Measurements from ENCODE around the gene PRIM2.
"Not testable (repeated sequence)": the region's sequence is repeated elsewhere in the genome, so short reads cannot be mapped to it uniquely, and the experiment has no call there.

Gene PRIM2

DNA sequence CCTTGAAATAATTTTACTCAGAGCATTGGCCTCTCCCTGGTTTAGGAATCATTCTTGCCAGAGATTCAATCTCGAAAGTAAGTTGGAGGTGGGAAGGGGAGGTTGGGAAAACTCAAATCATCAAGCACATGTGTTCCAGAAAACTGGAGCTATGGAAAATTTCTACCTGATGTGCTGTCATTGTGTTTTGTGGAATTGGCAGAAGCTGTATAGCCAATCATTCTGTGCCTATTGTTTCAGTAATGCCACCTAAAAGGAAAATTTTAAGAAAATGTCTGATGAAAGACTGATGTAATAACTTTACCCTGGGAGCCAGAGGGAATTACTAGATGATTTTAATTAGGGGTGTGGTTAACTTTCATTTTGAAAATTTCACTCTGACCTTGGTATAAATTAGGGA lies 187.8 kb downstream of the PRIM2 start:
- DNase-seq (ENCODE audit: low spot score): not testable (repeated sequence)

DNA sequence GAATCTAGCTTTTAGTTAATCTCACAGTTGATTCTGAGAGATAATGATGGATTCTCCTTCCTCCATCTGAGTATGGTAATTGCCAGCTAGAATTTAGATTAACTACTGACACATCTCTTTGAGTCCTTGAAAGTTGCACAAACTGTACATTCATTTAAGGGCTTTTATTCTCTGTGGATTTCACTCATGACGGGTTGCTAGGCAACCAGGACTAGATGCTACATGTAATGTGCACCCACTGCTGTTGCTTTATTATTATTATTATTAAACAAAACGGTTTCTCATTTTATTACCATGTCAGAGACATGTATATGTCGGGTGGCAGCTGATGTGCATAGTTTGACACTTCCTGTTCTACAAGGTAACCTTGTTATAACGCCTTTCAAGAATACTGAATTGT lies 193.0 kb downstream of the PRIM2 start:
- DNase-seq (ENCODE audit: low spot score): not testable (repeated sequence)

DNA sequence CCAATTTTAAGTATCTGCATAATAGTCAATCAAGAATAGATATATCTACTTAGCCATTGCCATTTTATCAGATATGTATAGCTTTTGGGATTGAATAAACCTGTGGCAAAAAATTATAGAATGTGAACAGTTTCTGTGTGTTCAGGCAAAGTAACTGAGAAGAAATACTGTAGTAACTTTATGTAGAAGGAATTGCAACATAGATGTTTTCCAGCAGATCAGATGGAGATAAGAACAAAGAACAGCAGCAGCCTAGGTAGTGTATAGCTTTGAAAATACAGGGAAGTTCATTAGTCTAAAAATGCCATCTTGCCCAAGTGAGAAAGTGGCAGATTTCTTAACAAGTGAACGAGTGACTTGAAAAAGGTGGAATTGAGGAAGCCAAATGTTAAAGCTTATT lies 197.7 kb downstream of the PRIM2 start:
- not testable (repeated sequence) for DNase-seq (ENCODE audit: low spot score)

DNA sequence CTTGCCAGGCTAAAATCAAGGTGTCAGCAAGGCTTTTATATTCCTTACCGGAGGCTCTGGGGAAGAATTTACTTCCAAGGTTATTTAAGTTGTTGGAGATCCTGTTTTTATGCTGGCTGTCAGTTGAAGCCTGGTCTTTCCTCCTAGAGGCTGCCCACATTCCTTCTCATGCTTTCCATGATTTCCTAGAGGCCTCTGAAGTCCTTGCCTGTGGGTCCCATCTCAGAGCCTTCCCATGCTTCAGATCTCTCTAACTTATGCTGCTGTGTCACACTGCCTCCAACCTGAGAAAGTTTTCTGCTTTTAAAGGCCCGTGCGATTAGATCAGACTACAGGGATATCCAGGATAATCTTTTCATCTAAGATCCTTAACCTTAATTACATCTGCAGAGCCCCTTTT lies 198.4 kb downstream of the PRIM2 start:
- not testable (repeated sequence) for DNase-seq (ENCODE audit: low spot score)

DNA sequence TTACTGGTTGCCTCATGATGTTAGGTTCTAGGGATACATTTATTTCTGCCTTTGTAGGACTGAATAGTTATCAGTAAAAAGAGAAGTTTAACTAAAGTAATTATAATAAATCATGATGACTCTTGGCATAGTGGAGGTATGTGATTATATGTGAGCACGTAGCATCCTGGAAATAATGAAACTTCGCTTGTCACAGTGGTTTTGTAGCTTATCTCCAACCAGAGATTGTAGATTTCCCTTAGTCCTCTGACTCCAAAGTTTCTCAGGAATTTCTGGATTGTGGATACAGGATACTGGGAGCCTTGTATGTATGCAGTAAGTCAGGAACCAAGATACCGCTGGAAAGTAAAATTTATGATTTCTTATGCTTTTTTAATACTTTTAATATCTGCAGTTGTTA lies 199.3 kb downstream of the PRIM2 start:
- not testable (repeated sequence) for DNase-seq (ENCODE audit: low spot score)

DNA sequence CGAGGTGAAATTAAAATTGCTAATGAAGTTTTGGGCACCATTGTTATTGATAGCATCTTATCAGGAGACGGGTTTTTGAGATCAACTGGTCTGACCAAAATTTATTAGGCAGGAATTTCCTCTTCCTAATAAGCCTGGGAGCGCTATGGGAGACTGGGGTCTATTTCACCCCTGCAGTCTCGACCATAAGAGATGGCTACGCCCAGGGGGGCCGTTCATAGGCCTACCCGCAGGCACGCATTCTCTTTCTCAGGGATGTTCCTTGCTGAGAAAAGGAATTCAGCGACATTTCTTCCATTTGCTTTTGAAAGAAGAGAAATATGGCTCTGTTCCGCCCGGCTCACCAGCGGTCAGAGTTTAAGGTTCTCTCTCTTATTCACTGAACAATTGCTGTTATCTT lies 201.8 kb downstream of the PRIM2 start:
- not testable (repeated sequence) for DNase-seq (ENCODE audit: low spot score)

DNA sequence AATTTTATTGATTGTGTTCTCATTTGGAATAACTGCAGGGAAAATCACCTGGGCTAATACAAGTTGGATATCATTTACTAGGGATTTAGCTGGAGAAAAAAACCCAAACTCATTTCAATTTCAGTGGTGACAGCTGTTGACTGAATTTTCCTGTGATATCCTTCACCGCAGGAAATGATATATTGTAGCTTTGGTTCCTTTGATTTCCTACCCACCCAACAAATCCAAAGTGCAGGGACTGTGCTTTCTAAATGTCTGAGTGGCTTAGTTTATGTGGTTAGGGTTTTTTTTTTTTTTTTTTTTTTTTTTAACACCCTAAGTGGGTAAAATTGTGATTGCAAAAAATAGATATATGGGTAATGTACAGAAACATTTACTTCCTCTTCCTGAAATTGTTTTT lies 203.7 kb downstream of the PRIM2 start:
- DNase-seq (ENCODE audit: low spot score): not testable (repeated sequence)

DNA sequence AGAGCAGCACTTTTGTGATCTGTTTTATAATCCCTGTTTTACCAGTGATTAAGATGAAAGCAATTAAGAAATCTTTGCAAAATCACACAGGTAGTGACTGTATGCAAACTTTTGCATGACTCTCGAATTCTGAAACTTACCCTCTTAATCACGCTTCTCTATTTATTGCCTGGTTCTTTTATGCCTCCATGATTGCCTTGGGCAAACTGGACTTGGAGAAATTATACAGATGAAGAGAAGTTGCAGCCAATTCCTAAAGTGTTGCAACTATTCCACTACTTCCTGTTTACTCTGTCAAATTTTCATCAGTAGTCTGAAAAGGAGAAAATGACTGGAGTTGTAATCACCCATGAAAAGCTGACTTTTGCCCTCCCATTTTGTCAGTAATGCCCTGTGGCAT lies 205.8 kb downstream of the PRIM2 start:
- not testable (repeated sequence) for DNase-seq (ENCODE audit: low spot score)

DNA sequence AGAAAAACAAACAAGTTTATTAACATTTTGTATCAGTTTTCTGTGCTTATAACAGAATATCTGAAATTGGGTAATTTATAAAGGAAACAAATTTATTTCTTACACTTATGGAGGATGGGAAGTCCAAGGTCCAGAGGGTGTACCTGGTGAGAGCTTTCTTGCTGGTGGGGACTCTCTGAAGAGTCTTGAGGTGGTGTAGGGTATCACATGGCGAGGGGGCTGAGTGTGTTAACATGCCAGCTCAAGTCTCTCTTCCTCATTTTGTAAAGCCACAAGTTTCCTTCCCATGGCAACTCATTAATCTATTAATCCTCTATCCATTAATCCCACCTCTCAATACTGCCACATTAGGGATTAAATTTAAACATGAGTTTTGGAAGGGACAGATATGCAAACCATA lies 212.3 kb downstream of the PRIM2 start:
- not testable (repeated sequence) for DNase-seq (ENCODE audit: low spot score)

DNA sequence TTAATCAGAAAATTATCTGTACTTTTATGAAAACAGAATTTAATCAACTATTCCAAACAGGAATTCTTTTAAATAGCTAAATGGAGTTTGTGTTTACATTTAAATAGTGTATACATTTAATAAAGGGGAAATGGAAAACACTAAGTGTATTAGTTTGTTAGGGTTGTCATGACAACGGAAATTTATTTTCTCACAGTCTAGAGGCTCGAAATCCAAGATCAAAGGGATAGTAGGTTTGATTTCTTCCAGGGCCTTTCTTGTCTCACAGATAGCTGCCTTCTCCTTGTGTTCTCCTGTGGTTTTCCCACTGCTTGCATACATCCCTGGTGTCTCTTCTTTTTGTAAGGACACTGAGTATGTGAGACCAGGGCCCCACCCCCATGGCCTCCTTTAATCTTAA lies 215.2 kb downstream of the PRIM2 start:
- DNase-seq (ENCODE audit: low spot score): not testable (repeated sequence)

DNA sequence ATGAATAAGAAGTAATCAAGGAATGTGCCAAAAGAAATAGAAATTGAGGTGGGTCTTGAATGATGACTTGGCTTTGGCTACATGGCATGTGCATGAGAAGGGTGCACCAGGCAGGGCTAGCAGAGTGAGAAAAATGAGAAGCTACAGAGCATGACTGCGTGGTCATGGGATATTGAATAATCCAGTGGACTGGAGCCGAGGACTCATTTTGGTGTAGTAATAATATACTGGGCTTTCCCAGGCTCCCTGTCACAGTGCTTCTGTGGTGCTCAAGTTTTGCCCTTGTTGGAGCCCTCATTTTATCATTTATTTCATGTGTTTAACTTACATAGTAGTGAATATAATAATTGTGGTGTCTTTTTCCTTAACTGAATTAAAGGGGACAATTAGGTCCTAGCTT lies 217.7 kb downstream of the PRIM2 start:
- DNase-seq (ENCODE audit: low spot score): not testable (repeated sequence)

DNA sequence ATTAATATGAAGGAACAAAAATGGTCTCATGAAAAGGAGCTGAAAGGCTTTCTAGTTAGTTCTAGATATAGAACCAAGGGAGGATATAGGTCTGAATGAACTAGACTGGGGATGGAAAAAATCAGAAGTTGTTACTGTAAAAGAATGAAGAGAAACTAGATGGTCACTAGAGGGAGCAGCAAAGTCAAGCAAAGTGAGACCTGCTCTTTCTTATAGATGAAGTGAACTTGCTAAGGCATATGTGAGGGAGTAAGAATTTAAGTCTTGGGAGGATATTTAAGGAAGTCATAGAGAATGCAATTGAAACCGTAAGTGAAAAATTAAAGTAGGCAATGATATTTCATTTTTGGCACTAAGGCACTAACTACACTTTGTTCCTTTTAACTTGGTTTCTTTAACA lies 218.6 kb downstream of the PRIM2 start:
- not testable (repeated sequence) for DNase-seq (ENCODE audit: low spot score)

DNA sequence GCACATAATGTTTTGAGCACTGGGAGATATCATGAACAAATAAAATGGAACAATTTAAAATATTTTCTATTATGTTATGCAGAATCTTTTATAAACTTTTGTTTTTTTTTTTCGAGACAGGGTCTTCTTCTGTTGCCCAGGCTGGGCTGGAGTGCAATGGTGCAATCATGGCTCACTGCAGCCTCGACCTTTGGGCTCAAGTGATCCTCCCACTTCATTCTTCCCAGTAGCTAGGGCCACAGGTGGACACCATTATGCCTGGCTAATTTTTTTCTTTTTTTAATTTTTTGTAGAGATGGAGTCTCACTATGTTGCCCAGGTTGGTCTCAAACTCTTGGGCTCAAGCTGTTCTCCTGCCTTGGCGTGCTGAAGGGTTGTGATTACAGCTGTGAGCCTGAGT lies 220.5 kb downstream of the PRIM2 start:
- not testable (repeated sequence) for DNase-seq (ENCODE audit: low spot score)

DNA sequence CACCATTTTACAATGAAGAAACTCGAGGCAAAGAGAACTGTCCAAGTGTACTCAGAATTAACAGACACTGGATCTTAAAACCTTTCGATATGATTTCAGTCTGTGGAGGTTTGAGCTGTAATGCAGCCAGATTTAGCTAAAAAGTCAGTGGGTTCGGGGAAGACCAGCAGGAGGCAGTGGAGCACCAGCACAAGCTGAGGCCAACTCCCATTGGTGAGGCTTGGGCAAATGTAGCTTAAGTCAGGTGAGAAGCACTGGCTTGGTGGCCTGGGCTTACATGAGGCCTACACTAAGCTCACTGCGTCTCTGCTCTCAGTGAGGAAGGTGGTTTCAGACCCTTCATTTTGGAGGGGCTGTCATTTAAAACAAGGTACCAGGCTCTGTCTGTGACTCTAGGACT lies 234.5 kb downstream of the PRIM2 start:
- DNase-seq (ENCODE audit: low spot score): not testable (repeated sequence)

DNA sequence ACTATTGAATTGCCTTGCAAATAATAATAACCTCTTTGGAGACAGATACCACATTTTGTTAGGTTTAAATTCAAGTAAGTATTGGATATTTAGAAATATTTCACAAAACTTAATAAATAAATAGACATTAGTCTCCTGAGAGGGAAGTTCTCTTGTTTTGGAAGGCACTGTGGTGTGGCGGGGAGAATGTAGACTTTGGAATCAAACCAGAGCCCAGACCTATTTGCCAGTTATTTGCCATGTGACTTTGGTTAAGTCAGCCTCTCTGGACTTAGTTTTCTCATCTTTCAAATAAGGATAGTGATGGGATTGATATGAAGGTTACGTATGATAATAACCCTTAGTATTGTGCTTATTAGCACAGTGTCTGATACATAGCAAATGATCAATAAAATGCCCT lies 240.4 kb downstream of the PRIM2 start:
- DNase-seq (ENCODE audit: low spot score): not testable (repeated sequence)

DNA sequence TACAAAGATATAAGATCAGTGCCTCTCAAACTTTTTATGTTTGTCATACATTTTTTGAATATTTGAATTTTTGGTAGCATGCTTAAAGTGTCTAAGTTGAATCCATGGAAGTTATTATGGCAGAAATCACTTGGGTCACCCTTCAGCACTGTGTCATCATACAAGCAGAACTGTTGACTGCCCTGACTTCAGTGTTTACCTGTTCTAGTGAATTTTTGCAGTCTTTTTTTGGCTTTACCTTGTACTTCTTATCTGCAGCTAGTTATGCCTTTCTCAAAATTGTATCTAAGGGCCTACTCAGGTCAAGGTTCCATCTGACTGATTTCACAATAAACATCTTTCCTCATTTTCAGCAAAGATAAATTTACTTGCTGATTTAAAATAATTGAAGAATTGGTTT lies 241.7 kb downstream of the PRIM2 start:
- DNase-seq (ENCODE audit: low spot score): not testable (repeated sequence)

DNA sequence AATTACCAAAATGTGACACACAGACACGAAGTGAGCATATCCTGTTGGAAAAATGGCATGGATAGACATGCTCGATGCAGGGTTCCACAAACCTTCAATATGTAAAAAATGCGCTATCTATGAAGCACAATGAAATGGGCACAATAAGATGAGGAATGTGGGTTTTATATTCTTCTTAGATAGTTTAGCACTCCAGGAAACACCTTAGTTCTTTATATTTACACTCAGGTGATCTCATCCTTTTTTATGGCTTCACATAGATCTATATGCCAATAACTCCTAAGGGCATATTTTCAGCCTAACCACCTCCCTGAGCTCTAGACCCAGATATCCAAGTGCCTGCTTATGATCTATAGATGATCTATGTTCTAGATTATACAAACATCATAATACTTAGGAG lies 244.8 kb downstream of the PRIM2 start:
- not testable (repeated sequence) for DNase-seq (ENCODE audit: low spot score)

DNA sequence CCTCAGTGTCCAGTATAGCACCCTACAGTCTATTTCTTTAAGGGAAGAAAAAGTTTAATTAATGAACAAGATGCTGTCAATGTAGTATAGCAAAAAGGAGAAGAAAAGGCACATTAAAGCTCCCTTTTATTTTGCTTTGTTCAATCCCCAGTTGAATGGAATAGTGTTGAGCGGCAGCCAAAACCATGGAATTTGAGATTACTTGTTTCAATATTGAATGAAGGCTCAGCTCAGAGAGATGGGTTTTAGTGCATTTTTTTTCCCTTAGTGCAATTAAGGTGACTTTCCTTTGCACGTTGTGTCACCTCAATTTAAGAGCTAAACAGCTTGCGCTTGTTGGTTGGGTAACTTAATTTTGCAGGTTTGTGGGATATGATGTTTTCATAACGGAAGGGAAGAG lies 254.7 kb downstream of the PRIM2 start:
- not testable (repeated sequence) for DNase-seq (ENCODE audit: low spot score)

DNA sequence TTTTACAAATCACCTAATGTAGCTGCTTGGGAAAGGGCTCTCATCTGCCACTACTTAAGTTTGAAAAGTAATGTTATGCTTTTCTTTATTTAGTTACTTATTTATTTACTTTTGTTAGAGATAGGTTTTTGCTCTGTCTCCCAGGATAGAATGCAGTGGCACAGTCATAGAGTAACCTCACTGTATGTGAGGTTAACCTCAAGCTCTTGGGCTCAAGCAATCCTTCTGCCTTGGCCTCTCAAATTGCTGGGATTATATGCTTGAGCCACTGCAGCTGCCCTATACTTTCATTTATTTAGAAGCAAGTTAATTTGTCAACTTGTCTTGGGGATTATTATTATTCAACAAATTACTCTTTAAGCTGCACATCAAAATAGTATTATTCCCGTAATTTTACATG lies 255.4 kb downstream of the PRIM2 start:
- not testable (repeated sequence) for DNase-seq (ENCODE audit: low spot score)

DNA sequence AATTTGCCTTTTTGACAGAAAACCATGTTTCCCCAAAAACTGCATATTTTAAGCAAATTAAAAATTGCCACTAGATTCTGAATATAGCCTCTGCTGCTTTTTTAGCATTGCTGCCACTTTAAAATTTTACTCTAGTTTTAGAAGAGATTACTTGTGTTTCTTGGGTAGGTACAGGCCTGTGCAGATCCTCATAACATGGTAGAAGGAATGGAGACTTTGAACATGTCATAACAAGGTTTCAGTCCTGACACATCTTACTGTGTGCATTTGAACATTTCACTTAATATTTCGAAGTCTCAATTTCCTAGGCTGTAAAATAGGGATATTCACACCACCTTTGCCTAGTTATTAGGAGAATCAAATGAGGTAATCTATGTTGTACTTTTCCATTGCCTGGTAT lies 259.6 kb downstream of the PRIM2 start:
- DNase-seq (ENCODE audit: low spot score): not testable (repeated sequence)

DNA sequence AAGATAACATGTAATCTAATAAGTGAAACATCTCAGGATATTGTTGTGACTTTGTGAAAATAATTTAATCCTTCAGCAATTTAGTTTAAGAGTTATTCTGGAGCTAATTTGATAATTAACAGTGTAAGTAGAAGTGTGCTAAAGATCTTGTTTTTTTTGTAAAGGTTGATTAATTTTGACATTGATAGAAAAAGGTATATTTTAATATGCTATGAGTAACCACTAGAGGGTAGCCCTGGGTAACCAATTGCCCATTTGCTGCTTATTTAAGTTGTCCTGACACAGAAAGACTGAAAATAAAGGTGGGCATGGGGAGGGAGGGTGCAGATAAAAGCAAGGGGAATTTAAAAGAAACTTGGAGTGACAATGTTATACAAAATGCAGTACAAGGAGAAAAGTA lies 262.1 kb downstream of the PRIM2 start:
- DNase-seq (ENCODE audit: low spot score): not testable (repeated sequence)

DNA sequence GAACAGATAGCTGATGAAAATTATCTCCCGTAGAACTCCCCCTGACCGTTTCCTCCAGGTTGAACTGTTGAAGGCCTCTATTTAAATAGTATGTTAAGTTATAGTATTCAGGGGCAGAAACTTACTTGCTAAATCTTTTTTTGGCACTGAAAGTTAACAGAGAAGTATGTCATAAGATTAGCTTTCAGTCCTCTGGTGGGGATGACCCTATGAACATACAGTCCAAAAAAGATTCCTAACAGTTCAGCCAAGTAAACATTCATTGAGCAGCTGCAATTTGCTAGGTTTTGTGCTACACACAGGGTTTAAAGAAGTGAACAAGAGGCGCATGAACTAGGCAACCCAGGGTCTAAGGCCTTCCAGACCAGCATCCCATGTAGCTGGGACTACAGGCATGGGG lies 264.2 kb downstream of the PRIM2 start:
- not testable (repeated sequence) for DNase-seq (ENCODE audit: low spot score)

DNA sequence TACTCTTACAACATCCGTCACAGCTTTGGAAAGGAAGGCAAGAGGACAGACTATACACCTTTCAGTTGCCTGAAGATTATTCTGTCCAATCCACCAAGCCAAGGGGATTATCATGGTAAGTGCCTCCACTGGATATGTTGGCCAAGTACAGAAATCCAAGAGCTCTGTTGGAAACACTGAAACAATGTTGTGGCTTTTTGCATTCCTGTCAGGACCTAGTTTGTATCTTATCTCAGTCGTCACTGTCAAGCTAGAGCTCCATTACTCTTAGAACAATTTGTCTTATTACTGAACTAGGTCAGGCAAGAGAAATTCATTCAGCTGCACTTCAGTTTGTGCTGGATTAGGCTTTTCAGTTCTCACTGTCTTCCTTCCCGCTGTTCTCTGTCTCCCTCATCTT lies 283.7 kb downstream of the PRIM2 start:
- not testable (repeated sequence) for DNase-seq (ENCODE audit: low spot score)

DNA sequence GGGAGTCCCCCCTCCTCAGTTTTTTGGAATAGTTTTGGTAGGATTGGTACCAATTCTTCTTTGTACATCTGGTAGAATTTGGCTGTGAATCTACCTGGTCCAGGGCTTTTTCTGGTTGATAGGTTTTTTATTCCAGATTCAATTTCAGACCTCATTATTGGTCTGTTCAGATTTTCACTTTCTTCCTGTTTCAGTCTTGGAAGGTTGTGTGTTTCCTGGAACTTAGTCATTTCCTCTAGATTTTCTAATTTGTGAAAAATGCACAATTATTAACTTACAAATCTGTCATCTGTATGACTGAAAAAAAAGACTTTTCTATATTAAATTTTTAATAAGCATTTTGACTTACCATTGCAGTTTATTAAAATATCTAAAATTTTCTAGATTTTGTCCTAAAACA lies 287.9 kb downstream of the PRIM2 start:
- not testable (repeated sequence) for DNase-seq (ENCODE audit: low spot score)

DNA sequence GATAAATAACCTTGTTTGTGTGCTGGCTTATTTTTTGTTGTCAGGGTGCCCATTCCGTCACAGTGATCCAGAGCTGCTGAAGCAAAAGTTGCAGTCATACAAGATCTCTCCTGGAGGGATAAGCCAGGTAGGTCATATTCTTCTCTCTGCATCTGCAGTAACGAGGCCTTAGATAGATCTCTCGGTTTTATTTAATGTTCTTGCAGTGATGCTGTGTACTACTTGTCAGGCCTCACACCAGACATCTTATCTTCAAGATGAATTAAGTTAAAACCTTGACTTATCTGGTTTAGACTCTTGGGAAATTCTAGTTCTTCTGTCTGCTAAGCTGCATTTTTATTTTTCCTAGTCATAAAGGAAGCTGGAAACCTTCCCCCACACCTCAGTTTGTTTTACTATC lies 288.9 kb downstream of the PRIM2 start:
- not testable (repeated sequence) for DNase-seq (ENCODE audit: low spot score)

Data from CD4-positive, alpha-beta T cell treated with Interleukin-6 at 100 ng/mL for 8 hours (primary cell).